Activated gamma-delta T cell (primary cell): ENCODE results near the gene LCN1.
"Not testable (repeated sequence)": the region's sequence is repeated elsewhere in the genome, so short reads cannot be mapped to it uniquely, and the experiment has no call there.

Experiments
- DNase-seq: peaks from one replicate; lab custom pipeline; 2025; lab: John Stamatoyannopoulos, UW

The LCN1 gene

DNA sequence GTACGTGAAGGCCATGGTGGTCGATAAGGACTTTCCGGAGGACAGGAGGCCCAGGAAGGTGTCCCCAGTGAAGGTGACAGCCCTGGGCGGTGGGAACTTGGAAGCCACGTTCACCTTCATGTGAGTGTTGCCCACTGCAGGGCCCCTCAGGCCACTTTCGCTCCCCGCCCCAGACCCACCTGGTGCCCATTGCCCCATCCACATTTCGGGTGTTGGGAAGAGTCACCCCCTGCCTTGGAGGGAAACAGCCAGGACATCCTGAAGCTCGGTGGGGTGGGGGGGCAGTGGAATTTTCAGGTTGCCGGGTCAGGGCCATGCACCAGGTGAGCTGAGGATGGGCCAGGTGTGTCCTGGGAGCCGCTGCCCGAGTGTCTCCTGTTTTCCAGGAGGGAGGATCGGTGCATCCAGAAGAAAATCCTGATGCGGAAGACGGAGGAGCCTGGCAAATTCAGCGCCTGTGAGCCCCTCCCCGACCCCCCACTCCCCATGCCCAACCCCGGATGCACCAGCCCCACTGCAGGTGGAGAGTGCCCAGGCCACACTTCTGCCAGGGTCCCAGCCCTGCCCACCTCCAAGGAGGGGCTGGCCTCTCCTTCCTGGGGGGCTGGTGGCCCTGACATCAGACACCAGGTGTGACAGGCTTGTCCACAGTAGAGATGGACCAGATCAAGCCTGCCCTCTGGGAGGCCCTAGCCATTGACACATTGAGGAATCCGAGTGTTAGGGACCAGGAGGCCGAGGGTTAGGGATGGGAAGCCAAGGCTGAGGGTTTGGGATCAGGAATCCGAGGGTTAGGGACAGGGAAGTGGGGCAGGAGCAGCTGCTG is 25.8 kb downstream of the LCN1 start:
- not testable (repeated sequence) for DNase-seq

DNA sequence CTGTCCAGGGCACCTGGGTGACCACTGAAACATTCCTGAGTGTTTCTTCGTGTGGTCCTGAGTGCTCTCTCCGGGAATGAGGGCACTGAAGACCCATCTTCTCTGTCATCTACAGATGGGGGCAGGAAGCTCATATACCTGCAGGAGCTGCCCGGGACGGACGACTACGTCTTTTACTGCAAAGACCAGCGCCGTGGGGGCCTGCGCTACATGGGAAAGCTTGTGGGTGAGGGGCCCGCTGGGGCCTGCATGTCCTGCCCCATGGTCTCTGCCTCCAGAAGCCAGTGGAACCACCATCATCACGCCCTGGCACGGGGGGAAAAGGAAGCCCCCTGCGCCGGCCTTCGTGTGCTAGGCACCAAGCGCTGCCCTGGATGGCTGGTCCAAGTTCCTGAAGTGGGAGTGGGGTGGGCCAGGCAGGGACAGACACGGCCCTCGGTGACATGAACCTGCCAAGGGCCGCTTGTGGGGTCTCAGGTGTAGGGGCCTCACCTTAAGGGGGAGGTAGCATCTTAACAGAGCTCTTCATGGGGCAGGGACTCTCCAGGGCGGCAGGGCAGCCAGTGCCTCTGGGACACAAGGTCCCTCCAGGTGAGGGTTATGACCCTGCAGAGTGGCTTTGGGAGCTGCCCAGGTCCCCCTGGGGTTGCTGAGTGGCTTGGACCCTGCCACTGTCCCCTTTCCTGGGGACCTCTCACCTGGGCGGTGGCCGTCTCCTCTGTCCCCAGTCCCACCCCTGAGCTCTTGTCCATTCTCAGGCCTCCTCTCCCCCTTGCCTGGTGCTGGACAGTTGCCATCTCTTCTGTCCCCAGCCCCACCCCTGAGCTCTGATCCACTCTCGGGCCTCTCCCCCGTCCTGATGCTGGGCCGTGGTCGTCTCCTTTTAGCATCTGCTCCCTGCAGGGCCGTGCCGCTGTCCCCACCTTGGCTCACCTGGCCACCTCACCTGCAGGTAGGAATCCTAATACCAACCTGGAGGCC is 26.8 kb downstream of the LCN1 start:
- DNase-seq = no peak

DNA sequence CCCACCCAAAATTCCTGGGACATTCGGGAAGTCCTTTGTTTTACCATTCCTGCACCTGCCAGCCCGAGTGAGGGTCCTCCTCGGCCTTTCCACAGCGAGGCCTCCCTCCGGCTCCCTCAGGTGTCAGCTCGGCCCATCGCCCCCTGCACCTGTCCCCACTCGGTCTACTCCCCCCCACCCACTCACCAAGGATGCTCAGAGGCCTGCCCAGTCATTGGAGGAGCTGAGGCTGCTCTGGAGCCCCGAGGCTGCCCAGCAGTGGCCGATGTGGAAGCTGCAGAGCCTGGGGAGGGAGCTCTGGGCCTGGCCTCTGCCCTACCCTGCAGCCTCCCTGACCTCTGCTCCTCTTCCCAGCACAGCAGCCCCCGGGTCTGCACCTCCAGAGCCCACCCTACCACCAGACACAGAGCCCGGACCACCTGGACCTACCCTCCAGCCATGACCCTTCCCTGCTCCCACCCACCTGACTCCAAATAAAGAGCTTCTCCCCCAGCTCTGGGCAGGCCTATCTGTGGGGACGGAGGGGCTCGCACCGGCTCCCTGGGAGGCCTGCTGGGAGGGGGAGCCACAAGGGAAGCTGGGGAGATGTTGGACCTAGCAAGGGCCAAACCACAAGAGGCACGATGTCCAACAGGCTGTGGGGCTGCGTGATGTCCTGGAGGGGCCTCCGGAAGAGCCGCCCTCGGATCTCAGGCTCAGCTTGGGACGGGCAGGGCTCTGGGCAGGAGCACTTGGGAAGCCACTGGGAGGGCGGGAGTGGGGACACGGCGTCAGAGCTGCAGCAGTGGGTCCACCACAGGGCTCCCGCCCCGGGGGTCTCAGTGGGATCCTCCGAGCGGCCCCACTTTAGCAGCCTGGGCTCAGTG is 28.5 kb downstream of the LCN1 start:
- DNase-seq = not testable (repeated sequence)

DNA sequence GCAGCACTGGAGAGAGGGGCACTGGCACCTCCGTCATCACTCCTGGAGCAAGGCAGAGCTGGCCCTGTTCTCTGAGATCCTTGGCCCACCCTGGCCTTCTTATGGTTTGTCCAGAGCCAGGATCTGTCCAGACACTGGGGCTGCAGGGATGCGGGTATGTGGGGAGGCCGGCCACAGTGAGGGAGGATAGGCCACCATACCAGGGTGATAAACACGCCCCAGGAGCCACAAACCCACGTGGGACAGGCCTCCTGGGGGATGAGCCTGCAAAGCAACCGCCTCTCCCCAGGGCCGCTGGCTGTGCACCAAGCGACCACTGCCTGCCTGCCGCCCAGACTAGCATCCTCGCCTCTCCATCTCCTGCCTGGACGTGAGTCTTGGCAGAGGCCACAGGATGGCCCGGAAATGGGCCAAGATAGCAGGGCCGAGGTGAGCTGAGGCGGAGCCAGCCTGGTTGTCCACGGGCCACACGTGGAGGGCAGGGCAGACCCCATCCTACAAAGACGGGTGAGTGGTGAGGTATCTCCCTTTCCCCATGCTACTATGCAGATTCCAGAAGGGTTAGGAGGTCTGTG is 29.2 kb downstream of the LCN1 start:
- no peak for DNase-seq

- DNase-seq = no peak
These were observed 29.8 kb downstream of the LCN1 start for GRCh38 chr9:135551031-135551430.

- no peak for DNase-seq
These were observed 30.2 kb downstream of the LCN1 start for GRCh38 chr9:135551456-135551855.

DNA sequence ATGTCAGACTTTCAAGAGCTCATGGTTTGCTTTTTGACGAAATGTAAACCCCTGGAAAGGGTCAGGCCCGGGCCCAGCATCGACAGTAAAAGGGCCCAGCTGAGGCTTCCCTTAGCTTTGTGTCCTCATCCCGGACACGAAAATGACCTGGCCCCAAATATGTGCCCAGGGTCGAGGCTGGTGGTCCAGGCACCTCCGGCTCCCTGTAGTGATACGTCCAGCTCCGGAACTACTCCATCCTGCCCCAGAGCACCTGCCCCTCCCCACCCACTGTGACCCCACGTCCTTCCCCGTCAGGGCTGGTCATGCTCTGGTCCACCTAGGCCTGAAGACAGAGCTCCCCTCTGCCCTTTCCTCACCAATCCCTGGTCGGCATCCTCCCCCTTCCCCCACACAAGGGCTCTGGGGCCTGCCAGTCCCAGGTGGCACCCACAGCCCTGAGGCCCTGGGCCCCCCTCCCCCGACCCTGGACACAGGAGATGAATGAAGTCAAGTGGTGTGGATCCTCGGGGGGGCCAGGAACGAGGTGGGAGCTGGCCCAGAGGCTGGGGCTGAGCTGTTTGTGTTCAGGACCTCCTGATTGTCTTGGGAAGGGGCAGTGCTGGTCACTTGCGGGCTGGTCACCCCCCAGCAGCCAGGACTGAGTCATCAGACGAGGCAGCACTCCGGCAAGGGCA is 30.9 kb downstream of the LCN1 start:
- DNase-seq = no peak

DNA sequence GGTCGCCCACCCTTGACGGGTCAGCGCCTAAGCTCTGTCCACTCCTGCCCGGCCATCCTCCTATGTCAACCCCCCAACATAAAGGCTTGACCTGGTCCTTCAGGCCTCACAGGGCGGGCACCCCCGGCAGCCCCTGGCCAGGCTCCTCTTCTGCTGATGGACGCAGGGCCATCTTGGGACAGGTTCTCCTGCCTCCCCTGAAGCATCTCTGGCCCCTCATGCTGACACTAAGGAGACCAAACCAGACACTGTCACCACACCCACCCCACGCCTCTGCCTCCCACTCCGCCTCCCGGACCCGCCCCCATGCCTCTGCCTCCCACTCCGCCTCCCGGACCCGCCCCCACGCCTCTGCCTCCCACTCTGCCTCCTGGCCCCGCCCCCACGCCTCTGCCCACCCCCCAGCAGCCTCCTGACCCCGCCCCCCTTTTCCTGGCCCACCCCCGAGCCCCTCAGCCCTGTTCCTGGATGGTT is 31.5 kb downstream of the LCN1 start:
- no peak for DNase-seq

- no peak for DNase-seq
These were observed 33.5 kb downstream of the LCN1 start for GRCh38 chr9:135554718-135555117.

DNA sequence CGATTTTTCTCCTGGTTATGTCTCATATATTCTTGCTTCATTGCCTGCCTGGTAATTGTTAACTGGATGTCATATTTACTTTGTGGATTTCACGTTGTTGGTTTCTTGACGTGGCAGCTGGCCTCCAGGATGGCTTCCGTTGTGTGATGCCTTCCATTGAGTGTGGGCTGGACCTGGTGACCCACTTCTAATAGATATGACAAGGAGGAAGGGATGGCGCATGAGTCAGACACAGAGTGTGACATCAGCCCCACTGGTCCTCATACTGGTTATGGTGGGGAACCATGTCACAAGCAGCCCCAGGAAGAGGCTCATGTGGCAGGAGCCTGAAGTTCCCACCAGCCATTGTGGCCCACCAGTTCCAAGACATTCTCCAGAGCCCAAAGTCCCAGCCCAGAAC is 34.0 kb downstream of the LCN1 start:
- DNase-seq = no peak

DNA sequence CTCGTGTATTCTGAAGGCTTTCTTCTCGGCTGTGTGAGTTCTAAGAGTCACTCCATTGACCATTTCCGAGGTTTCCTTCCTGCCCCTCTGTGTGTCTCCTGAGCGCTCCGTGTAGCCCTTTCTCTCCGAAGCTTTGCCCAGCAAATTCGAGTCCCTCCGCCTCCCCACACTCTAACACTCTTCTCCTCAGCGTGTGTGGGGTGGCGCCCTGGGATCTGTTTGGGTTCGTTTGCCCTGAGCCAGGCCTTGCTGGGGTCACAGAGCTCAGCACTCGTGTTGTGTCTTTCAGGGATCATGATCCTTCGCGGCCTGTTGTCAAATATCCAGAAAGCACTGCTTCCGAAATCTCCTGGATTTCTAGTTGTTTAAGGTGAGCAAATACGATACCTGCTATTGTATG is 34.7 kb downstream of the LCN1 start:
- DNase-seq = no peak

- no peak for DNase-seq
These were observed 38.4 kb downstream of the LCN1 start for GRCh38 chr9:135559606-135560005.

- DNase-seq = no peak
These were observed 40.4 kb downstream of the LCN1 start, which contains the start of gene PAEP for GRCh38 chr9:135561391-135562234. TSS of gene PAEP (plus strand) at chr9:135561756.

GRCh38 chr9:135562235-135562745 is 41.0 kb downstream of the LCN1 start:
- no peak for DNase-seq

GRCh38 chr9:135563039-135563476 is 41.8 kb downstream of the LCN1 start:
- DNase-seq = no peak

DNA sequence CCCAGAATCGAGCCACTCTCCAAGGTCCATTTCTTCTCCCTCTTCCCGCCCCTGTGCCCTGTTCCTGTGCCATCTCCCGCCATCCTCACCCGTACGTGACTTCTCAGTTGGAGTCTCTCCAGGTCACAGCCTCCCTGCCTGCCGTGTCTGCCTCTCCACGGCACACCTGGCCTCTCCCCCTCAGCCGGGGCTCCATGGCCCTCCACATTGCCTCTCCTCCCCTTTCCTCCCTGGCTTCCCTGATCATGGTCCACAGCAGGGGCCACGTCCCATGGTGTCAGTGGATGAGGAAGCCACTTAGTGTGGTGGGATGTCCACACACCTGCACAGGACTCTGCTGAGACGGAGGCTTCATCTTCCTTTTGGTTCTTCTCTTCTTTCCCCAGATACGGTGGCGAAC is 42.6 kb downstream of the LCN1 start:
- DNase-seq = no peak

GRCh38 chr9:135565141-135565628 is 43.9 kb downstream of the LCN1 start:
- no peak for DNase-seq

DNA sequence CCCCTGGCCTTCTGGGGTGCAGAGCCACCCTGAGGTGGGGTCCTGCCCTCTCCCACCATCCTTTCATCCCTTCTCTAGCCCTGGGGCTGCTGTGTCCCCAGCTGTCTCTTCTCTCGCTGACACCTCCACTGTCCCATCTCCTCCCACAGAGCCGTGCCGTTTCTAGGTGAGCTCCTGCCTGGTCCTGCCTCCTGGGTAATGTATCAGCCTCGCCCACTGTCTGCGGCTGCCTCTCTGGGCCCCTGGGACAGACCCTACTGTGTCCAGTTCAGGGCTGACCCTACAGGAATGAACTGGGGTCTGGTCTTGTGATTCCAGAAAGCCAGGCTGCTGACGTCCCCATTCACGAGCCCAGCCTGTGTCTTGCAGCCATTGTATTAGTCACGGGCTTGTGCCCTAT is 44.4 kb downstream of the LCN1 start:
- no peak for DNase-seq

DNA sequence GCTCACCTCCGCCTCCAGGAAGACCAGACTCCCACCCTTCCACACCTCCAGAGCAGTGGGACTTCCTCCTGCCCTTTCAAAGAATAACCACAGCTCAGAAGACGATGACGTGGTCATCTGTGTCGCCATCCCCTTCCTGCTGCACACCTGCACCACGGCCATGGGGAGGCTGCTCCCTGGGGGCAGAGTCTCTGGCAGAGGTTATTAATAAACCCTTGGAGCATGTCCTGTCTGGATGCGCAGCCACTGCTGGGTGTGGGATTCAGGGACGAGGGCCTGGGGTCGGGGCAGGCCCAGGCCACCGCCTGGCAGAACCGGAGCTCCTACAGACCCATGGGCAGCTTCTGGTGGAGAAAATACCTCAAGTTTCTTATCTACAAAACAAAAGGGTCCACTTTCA is 45.3 kb downstream of the LCN1 start:
- DNase-seq = no peak
